DMS79 treated with DMSO at 0.1 percent for 48 hours (cell line): ENCODE data around the gene GRM4.
"Not testable (repeated sequence)": the region's sequence is repeated elsewhere in the genome, so short reads cannot be mapped to it uniquely, and the experiment has no call there.

Experiments used
- DNase-seq: peaks from one replicate; lab custom pipeline; 2025; lab: John Stamatoyannopoulos, UW

The GRM4 gene

DNA sequence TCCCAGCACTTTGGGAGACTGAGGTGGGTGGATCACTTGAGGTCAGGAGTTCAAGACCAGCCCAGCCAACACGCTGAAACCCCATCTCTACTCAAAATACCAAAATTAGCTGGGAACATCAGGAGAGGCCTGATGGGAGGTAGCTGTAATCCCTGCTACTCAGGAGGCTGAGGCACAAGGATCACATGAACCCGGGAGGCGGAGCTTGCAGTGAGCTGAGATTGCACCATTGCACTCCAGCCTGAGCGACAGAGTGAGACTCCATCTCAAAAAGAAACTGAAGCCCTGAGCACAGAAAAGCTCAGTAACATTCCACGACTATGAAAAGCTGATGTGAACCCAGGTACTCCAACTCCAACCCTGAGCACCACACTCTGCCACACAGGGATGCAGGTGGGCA lies 103.9 kb downstream of the GRM4 start:
- not testable (repeated sequence) for DNase-seq

DNA sequence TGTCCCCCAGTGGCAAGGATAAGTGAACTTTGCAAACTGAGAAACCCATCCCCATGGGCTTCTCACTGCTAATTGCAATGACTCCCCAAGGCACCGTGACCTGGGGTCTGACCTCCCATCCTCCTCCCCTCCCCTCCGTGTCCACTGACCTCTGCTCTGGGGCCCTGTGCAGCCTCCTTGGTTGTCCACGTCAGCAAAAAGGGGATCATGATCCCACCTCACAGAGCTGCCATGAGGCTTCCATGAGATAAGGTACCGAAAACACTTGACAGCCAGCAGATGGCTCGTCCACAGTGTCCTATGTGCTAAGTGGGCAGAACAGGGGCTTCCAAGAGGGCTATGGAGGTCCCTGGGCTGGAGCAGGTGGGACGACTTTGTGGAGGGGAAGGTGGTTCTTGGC lies 104.5 kb downstream of the GRM4 start:
- DNase-seq, result no peak

DNA sequence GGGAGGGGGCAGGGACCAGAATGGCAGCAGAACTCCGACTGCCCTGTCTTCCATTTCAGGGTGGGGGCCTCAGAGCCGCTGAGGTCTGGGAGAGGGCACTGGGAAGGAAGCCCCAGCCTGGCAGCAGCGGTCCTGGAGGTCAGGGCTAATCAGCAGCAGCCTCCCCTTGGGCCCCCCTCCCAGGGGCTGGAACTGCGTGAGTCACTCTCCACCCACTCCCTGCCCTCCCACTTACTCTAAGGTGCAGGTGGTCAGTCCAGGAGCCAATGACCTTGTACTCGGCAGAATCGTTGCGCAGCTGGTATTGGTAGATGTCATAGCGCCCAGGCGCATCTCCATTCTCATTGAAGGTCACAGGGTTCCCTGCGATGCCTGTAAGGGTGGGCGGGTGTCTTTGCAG lies 105.9 kb downstream of the GRM4 start:
- DNase-seq, result no peak

- DNase-seq, result no peak
Observed at GRCh38 chr6:34037151-34037550, 108.7 kb downstream of the GRM4 start.

- DNase-seq, result no peak
Observed at GRCh38 chr6:34036357-34037069, 109.4 kb downstream of the GRM4 start.

DNA sequence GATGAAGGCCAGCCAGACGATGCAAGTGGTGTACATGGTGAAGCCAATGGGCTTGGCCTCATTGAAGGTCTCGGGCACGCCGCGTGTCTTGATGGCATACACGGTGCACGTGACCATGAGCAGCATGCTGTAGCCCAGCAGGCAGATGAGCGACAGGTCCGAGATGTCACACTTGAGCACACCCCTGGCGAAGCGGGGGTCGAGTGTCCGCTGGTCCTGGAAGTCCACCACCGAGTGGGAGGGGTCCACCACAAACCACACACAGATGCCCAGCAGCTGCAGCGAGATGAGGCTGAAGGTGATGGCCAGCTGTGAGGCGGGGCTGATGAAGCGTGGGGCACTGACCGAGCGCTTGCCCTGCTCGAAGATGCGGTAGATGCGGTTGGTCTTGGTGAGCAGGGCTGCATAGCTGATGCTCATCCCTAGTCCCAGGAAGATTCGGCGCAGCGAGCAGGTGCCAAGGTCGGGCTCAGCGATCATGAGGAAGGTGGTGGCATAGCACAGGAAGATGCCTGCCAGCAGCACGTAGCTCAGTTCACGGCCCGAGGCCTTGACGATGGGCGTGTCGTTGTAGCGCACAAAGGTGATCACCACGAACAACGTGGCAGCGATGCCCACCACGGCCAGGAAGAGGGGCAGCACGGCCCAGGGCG lies 110.1 kb downstream of the GRM4 start:
- DNase-seq, result no peak

- no peak for DNase-seq
Observed at GRCh38 chr6:34035161-34035560, 110.7 kb downstream of the GRM4 start.

- no peak for DNase-seq
Observed at GRCh38 chr6:34032856-34033255, 113.0 kb downstream of the GRM4 start.

- no peak for DNase-seq
Observed at GRCh38 chr6:34031625-34032383, 114.1 kb downstream of the GRM4 start.

DNA sequence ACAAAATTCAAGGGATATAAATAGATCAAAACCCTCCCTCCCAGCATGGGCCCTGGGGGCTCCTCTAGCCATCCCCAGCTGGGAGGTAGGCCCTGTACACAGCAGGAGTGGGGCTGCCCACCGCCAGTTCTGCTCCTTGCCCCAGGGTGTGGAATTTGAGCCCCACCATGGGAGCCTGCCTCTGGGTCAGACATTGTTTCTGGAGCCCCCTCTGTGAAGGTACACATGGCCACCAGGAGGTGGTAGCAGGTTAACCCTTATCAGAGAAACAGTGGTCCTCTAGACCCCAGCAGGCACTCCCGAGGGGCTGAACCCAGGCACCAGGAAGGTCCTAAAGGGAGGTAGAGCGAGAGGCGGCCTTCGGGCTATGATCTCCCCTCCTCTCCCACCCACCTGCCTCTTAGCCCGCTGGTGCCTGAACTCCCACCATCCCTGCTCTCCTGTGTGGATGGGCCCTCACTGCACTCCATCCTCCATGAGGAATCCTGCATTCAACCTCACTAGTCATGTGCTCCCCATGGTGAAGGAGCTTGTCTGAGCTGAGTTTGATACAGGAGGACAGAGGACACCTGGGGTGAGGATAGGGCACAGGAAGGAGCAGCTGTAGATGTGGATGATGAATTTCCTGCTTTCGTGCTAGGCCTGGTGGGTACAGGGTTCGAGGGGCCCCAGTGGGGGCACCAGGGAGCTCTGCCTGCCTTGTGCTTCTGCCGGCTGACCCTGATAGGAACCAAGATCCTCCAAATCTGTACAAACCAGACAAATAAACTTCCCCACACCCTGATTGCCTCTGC lies 114.9 kb downstream of the GRM4 start:
- DNase-seq, result no peak

DNA sequence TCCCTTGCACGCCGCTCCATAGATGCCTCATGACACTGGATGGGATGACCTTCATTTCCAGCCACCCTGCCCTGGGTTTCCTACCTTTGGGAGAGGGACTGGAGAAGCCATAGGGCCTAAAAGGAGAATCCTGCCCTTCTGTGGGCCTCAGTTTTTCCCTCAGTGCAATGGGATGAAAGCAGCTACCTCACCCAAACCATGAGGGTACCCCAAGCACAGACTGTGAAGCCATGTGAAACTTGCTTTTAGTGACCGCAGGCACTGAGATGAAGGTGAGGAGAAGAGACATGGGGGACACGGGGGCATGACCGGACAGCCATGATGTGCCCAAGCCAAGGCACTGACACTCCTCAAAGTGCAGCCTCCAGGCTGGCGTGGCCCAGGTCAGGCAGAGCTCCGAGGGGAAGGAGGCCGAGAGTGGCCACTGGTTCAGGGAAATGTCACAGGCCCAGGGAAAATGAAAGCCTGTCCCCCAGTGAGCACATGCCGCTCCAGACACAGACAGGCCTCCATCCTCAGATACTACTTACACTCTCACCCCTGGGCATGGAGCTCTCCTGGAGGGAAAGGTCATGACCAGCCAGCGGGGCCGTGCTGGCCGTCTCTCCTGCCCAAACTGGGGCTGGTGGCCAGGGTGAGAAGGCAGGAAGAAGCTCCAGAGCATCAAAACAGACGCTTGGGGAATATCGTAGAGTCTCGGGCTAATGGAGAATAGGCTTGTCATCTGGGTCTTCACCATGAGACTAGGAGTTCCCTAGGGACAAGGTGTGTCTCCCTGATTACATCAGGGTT lies 116.2 kb downstream of the GRM4 start:
- DNase-seq, result no peak

DNA sequence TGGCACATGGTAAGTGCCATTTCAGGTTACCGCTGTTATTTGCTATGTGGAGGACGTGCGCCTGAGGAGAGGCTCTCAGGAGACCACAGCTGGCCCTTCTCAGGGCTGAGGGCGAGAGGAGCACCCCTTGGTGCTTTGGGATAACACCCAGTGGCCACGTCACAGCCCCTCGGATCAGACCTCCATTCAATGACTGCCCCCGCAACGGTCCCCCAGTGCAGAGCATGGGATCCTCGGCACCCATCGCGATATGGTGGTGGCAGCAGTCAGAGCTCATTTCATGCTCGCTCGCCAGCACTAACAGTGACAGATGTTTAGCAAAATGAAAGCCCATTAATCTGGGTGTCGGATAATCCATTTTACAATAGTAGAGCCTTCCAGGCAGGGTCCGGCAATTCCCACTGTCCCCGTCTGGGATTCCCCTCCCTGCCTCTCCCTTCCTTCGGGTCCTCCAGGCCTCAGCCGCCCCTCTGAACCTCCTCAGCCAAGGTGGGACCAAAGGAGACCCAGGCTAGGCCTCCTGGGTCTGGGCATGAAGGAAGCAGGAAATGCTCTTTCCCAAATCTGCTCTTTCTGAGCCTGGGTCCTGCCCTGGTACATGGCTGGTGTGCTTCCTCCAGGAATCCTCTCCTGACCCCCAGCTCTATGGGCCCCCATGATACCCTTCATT lies 117.1 kb downstream of the GRM4 start:
- DNase-seq, result no peak

DNA sequence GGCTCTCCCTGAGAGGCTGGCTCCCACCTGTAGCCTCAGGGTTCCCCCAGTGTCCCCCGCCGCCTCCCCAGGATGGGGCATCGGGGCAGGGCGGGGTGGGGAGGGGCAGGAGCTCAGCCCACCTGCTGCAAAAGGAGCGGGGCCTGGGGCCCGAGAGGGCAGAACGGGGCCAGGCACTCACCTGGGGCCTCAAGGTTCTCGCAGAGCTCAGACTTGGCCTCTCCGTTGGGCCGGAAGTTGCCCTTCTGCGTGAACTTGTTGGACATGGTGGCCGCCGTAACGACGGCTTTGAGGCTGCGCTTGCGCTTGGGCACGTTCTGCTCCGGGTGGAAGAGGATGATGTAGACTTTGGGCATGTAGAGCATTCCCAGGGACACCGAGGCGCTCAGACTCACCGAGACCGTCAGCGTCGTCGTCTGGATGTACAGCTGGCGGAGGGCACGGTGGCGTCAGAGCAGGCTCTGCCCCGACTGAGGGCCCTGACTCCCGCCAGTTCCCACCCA lies 117.9 kb downstream of the GRM4 start:
- no peak for DNase-seq

- DNase-seq, result no peak
Observed at GRCh38 chr6:34027445-34027936, 118.4 kb downstream of the GRM4 start.

DNA sequence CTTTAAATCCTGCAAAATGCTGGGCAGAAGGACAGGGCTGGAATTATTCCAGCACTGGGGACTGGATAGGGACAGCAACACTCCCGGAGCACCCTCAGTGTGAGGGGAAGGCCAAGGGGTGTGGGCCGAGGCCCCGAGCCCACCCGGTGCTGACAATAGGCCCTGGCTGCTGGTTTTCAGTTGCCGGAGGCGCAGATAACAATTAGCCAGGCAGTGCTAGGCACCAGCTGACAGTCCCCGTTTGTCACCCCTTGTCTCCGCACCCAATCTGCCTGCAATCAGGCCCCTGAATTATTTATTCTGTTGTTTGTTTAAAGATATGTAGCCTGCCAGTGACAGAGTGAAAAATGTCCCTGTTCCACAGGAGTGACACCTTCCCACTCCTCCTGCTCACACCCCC lies 120.0 kb downstream of the GRM4 start:
- DNase-seq, result no peak

DNA sequence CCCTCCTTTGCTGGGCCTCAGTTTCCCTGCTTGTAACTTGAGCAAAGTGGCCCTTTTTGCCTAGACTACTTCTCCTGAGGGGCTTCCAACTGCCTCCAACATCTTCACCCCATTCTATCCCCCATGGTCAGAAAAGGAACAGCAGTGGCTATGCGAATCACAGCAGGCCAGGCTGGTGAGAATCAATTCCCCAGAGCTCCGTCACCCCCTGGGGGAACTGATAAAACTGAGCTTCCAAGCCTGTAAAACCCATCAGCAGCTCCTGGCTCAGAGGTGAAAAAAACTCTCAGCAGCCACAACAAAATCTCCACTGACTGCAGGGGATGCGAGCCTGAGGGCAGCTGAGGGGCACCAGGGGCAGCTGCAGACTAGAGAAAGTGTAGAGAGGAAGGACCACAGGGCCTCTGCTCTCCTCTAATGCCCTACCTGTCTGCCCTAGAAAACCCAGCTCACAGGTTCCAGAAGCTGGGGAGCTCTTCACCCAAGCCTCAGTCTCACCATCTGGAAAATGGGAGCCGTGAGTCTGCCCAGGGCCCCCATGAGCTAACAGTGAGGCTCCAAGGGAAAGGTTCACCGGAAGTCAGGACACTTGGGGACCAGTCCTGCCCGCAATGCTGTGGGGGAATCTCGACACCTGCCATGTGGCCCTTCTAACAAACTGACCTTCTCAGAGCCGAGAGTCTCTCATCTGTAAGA lies 120.6 kb downstream of the GRM4 start:
- no peak for DNase-seq

DNA sequence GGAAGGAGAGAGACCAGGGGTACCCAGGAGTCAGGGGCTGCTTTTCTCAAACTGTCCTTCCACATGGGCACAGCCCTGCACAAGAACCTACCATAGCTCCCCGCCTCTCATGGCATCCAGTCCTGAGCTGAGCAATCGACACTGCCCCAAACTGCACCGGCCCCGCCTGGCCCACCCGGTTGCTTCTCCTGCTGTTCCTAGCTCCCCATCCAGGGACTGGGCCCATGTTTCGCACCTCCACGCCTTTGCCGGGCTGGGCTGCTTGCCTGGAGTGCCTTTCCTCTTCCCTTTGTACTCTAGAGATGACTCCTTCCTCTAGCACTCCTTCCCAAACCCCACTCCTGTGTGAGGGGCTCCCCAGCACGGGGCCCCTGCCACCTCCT lies 123.0 kb downstream of the GRM4 start:
- no peak for DNase-seq

DNA sequence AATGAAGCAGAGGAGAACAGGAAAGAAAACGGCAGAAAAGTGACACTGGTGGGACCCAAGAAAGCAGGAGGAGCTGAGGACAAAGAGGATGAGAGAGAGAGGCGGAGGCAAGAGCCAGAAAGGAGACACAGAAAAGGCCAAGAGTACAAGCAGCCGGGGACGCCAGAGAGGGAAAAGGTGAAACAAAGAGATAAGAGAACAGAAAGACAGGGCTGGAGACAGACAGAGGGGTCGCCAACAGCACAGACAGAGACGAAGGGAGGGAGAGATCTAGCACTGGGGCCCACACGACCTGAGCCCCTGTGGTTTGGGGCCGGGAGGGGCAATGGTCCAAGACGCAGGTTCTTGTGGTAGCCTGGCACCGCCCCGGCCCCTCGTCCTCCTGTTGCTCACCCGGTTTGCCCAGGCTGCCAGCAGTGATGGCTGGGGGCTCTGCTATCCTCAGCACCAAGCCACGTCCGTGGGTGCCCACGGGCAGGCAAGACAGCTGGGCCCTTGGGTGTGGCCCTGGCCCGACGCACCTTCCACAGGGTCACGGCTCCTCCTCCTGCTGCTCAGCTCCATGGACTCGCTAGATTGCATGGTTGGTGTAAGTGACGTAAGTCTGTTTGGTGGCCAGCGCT lies 123.5 kb downstream of the GRM4 start:
- no peak for DNase-seq

GRCh38 chr6:34021554-34022190 lies 124.2 kb downstream of the GRM4 start:
- DNase-seq, result no peak
